Peyer's patch (tissue), 4 donors: ENCODE measurements around the gene CD59.

ENCODE experiments used
- CTCF ChIP-seq, 6 experiments: fragments of 450-650 bp in 4 of 6; fragments of 200-600 bp in 2 of 6; sonication (generic) in 1 of 6; IDR thresholded peaks; one replicate each; pipeline ENCODE4 v1.5.1; 2017 to 2019; ENCODE audit warnings: antibody characterized with exemption in 6 of 6, mild to moderate bottlenecking in 3 of 6, moderate library complexity in 1 of 6
- POLR2A ChIP-seq, 2 donors: fragments of 450-650 bp; IDR thresholded peaks; one replicate each; pipeline ENCODE4 v1.5.1; 2017; ENCODE audit warnings: antibody characterized with exemption in 2 of 2, mild to moderate bottlenecking in 2 of 2, moderate library complexity in 2 of 2

GRCh38 chr11:33699515-33700062 lies 36.6 kb downstream of the CD59 start:
- TF ChIP-seq POLR2A (IDR thresholded peaks at IDR 0.05) (peak in 1 of 2 donors; percentile 37), CTCF (IDR thresholded peaks at IDR 0.05) (peak in 1 of 6 experiments; percentile 1)
